ENCODE data around the gene VWA5B2. TPM values are rescaled to one million over a fixed set of nuclear protein-coding genes. Genes with fewer than 3 reads are reported as not detected.

VWA5B2 gene
- total and polyA plus RNA-seq, 2 of the 13 experiments (the other 11 are each of a cell fraction or from before 2014, with no cell fraction given): 0.03 to 0.04 TPM

- TF ChIP-seq ZNF574 (CRISPR knock-in tag; IDR thresholded peaks at IDR 0.05) (no peak; the same call in 1 of the 2 replicates), ZNF253 (CRISPR knock-in tag; IDR thresholded peaks at IDR 0.05; ENCODE audit: borderline replicate concordance) (no peak), GTF2F1 (IDR thresholded peaks at IDR 0.05; ENCODE audit: low read length) (no peak), PAF1 (CRISPR knock-in tag; IDR thresholded peaks at IDR 0.05) (no peak), ZNF367 (CRISPR knock-in tag; IDR thresholded peaks at IDR 0.05; ENCODE audit: borderline replicate concordance) (no peak), TEAD2 (CRISPR knock-in tag; IDR thresholded peaks at IDR 0.05) (no peak), TFAP4 (IDR thresholded peaks at IDR 0.05; ENCODE audit: borderline replicate concordance, low read depth) (no peak), ZNF317 (CRISPR knock-in tag; IDR thresholded peaks at IDR 0.05) (no peak), FOXK2 (IDR thresholded peaks at IDR 0.05) (no peak), TCF12 (IDR thresholded peaks at IDR 0.05) (no peak), TCF12 (CRISPR knock-in tag; IDR thresholded peaks at IDR 0.05) (peak; percentile 56), BHLHE40 (IDR thresholded peaks at IDR 0.05; ENCODE audit: low read length) (no peak), E2F2 (CRISPR knock-in tag; IDR thresholded peaks at IDR 0.05; ENCODE audit: borderline replicate concordance) (no peak), BORCS8-MEF2B (CRISPR knock-in tag; IDR thresholded peaks at IDR 0.05) (peak; percentile 42; the same call in 1 of the 2 replicates), ZNF33A (CRISPR knock-in tag; IDR thresholded peaks at IDR 0.05; ENCODE audit: borderline replicate concordance) (no peak), HMGXB4 (CRISPR knock-in tag; IDR thresholded peaks at IDR 0.05; ENCODE audit: borderline replicate concordance in 1 of 2, low read depth in 1 of 2) (no peak), ZNF780A (CRISPR knock-in tag; IDR thresholded peaks at IDR 0.05) (no peak), DDIT3 (CRISPR knock-in tag; IDR thresholded peaks at IDR 0.05) (no peak), THAP8 (CRISPR knock-in tag; IDR thresholded peaks at IDR 0.05; ENCODE audit: borderline replicate concordance) (no peak), ZKSCAN8 (CRISPR knock-in tag; IDR thresholded peaks at IDR 0.05; ENCODE audit: borderline replicate concordance) (no peak)
Measured at GRCh38 chr3:184186184-184186901, 43.0 kb upstream of the VWA5B2 start, which contains the start of gene ABCF3 (continued).

All from HepG2 (cell line).